CD4-positive, alpha-beta T cell (primary cell): ENCODE data around the gene MB21D2. TPM values are rescaled to one million over a fixed set of nuclear protein-coding genes. Genes with fewer than 3 reads are reported as not detected.

Source experiments
- ATAC-seq: fragments of 200-7000 bp; cut with Tn5 transposase; one replicate; pipeline ENCODE4 v1.10.0; 2022; ENCODE audit warnings: mild to moderate bottlenecking; ENCODE audit not compliant: poor library complexity
- CTCF ChIA-PET: fragments of 350-600 bp; sonication (Branson Sonifier 250); formaldehyde crosslinking; loops from one replicate; lab custom pipeline; 2021; ENCODE audit warnings: antibody characterized with exemption, inconsistent platforms; lab: Charles Lee
- POLR2A ChIA-PET: fragments of 350-600 bp; sonication (Branson Sonifier 250); formaldehyde crosslinking; loops from one replicate; lab custom pipeline; 2021; ENCODE audit warnings: antibody characterized with exemption, inconsistent platforms; lab: Charles Lee
- DNase-seq, 14 experiments: peaks; one replicate each; pipeline ENCODE4 v3.0.0-alpha.2; 2013 to 2020; ENCODE audit warnings: mixed read lengths in 2 of 14
- H3K27ac ChIP-seq, 2 donors: one replicate each; pipeline versions ENCODE4 v1.5.1 to v1.7.0; 2013; ENCODE audit warnings: low read length in 2 of 2, low read depth in 1 of 2, mild to moderate bottlenecking in 1 of 2
- H3K27me3 ChIP-seq, 2 experiments: 1 replicate in 1 of 2; 2 replicates in 1 of 2; pipeline versions ENCODE4 v1.6.1 to v1.7.0; 2013; ENCODE audit warnings: low read length in 2 of 2, control low read depth in 1 of 2, mild to moderate bottlenecking in 1 of 2, moderate library complexity in 1 of 2; ENCODE audit not compliant: insufficient read depth in 2 of 2, control insufficient read depth in 1 of 2
- H3K36me3 ChIP-seq: one replicate; pipeline ENCODE4 v1.6.1; 2013; ENCODE audit warnings: low read length, control low read depth; ENCODE audit not compliant: insufficient read depth
- H3K4me1 ChIP-seq: one replicate; pipeline ENCODE4 v1.6.1; 2013; ENCODE audit warnings: low read length, control low read depth; ENCODE audit not compliant: insufficient read depth
- H3K4me3 ChIP-seq: one replicate; pipeline ENCODE4 v1.5.1; 2013; ENCODE audit warnings: mild to moderate bottlenecking, low read length, moderate library complexity
- H3K9me3 ChIP-seq, 2 experiments: 1 replicate in 1 of 2; 2 replicates in 1 of 2; pipeline versions ENCODE4 v1.6.1 to v1.7.0; 2013; ENCODE audit warnings: low read length in 2 of 2, mild to moderate bottlenecking in 2 of 2, control low read depth in 1 of 2, moderate library complexity in 1 of 2; ENCODE audit not compliant: control insufficient read depth in 1 of 2, insufficient read depth in 1 of 2
- H3K27ac Mint-ChIP-seq: one replicate; pipeline ENCODE4 v1.8.0; 2020; ENCODE audit warnings: mixed read lengths
- H3K27me3 Mint-ChIP-seq: one replicate; pipeline ENCODE4 v1.8.0; 2021; ENCODE audit warnings: mixed read lengths
- H3K36me3 Mint-ChIP-seq: one replicate; pipeline ENCODE4 v1.8.0; 2021; ENCODE audit warnings: low read depth, mixed read lengths
- H3K4me1 Mint-ChIP-seq: one replicate; pipeline ENCODE4 v1.8.0; 2021; ENCODE audit warnings: low read depth, mixed read lengths
- H3K4me3 Mint-ChIP-seq: one replicate; pipeline ENCODE4 v1.8.0; 2020; ENCODE audit warnings: mild to moderate bottlenecking, mixed read lengths
- H3K9me3 Mint-ChIP-seq: one replicate; pipeline ENCODE4 v1.8.0; 2020; ENCODE audit warnings: mixed read lengths
- CTCF ChIP-seq: fragments of 200-600 bp; IDR thresholded peaks from one replicate; pipeline ENCODE4 v1.8.0; 2022; ENCODE audit warnings: antibody characterized with exemption, mild to moderate bottlenecking
- intact Hi-C, 2 experiments: fragments of 100-400 bp; cut with DNase I in 1 of 2; cut with micrococcal nuclease in 1 of 2; formaldehyde crosslinking; loops; one replicate each; pipeline versions ENCODE4 v1.15.1 to v1.9.0; 2023 to 2025; cut with DNase I, micrococcal nuclease
- total RNA-seq, 174 experiments: library from RNA in 2 of 174; stranded (reverse) in 2 of 174; gene quantifications; one replicate each; pipeline ENCODE4 v1.2.3 and lab custom pipeline; 2021 to 2026

MB21D2 gene
- total RNA-seq, 2 experiments from 2014 or later, result 0.77 to 0.78 TPM

GRCh38 chr3:192772240-192772894 is 145.3 kb downstream of the MB21D2 start:
- intact Hi-C loops, result no loop called here
- ATAC-seq, result no peak
- H3K36me3 ChIP-seq, result no peaks in the 10 kb centered on the region
- Mint-ChIP-seq H3K4me1 (no peaks in the 10 kb centered on the region), H3K27me3 (no peaks in the 10 kb centered on the region), H3K36me3 (no peaks in the 10 kb centered on the region), H3K9me3 (peaks cover 7% of the 10 kb centered on the region), H3K27ac (no peak overlapping the region), H3K4me3 (no peak overlapping the region)
- CTCF ChIA-PET, result no interaction called here
- H3K27me3 ChIP-seq, result no peaks in the 10 kb centered on the region
- no peak for TF ChIP-seq CTCF
- no peak for DNase-seq
- no peak overlapping the region for H3K27ac ChIP-seq
- H3K4me1 ChIP-seq, result no peaks in the 10 kb centered on the region
- H3K9me3 ChIP-seq, result peaks cover 5 to 11% of the 10 kb centered on the region in 2 experiments
- H3K4me3 ChIP-seq, result no peak overlapping the region
- POLR2A ChIA-PET, result no interaction called here

- ATAC-seq, result no peak
- Mint-ChIP-seq H3K4me3 (no peak overlapping the region), H3K27me3 (peaks cover 7% of the 10 kb centered on the region), H3K27ac (no peak overlapping the region), H3K4me1 (no peaks in the 10 kb centered on the region), H3K36me3 (no peaks in the 10 kb centered on the region), H3K9me3 (peaks cover 5% of the 10 kb centered on the region)
- Histone ChIP-seq H3K27ac (no peak overlapping the region), H3K27me3 (no peaks in the 10 kb centered on the region), H3K9me3 (peaks cover 0 to 4% of the 10 kb centered on the region in 2 experiments), H3K4me3 (no peak overlapping the region), H3K4me1 (no peaks in the 10 kb centered on the region), H3K36me3 (no peaks in the 10 kb centered on the region)
- ChIA-PET CTCF (no interaction called here), POLR2A (no interaction called here)
- intact Hi-C loops, result no loop called here
- no peak for TF ChIP-seq CTCF
- no peak for DNase-seq
These were observed 159.0 kb downstream of the MB21D2 start for GRCh38 chr3:192758654-192759053.

GRCh38 chr3:192751148-192751547 is 166.5 kb downstream of the MB21D2 start:
- ChIA-PET CTCF (no interaction called here), POLR2A (no interaction called here)
- H3K27me3 ChIP-seq, result no peaks in the 10 kb centered on the region
- Mint-ChIP-seq H3K9me3 (peaks cover 2% of the 10 kb centered on the region), H3K4me3 (no peak overlapping the region), H3K27me3 (peaks cover 11% of the 10 kb centered on the region), H3K36me3 (no peaks in the 10 kb centered on the region), H3K4me1 (no peaks in the 10 kb centered on the region), H3K27ac (no peak overlapping the region)
- H3K36me3 ChIP-seq, result no peaks in the 10 kb centered on the region
- H3K4me1 ChIP-seq, result no peaks in the 10 kb centered on the region
- no peak for DNase-seq
- TF ChIP-seq CTCF, result no peak
- ATAC-seq, result no peak
- H3K4me3 ChIP-seq, result no peak overlapping the region
- H3K27ac ChIP-seq, result no peak overlapping the region
- intact Hi-C loops, result no loop called here
- no peaks in the 10 kb centered on the region for H3K9me3 ChIP-seq
